ENCODE data around the gene COTL1.

GRCh38 chr16:84625556-84625955, 7.7 kb upstream of the COTL1 start:
- no peak for TF ChIP-seq ZNF589 (CRISPR knock-in tag; conservative IDR thresholded peaks at IDR 0.05)
- no peak for TF ChIP-seq TCF12 (IDR thresholded peaks at IDR 0.05)
- TF ChIP-seq TCF12 (CRISPR knock-in tag; IDR thresholded peaks at IDR 0.05) = no peak
- no peak for TF ChIP-seq RAD51 (IDR thresholded peaks at IDR 0.05; ENCODE audit: borderline replicate concordance)
- TF ChIP-seq FOXO4 (CRISPR knock-in tag; conservative IDR thresholded peaks at IDR 0.05) = no peak
- no peak for TF ChIP-seq CTCF (CRISPR knock-in tag; IDR thresholded peaks at IDR 0.05)
- no peak for TF ChIP-seq RFX5 (IDR thresholded peaks at IDR 0.05; ENCODE audit: low read depth, low read length)
- no peak for TF ChIP-seq ZNF354B (CRISPR knock-in tag; IDR thresholded peaks at IDR 0.05)
- no peak for TF ChIP-seq NR1H2 (CRISPR knock-in tag; IDR thresholded peaks at IDR 0.05; ENCODE audit: borderline replicate concordance, low read depth)
- no peak for TF ChIP-seq ATF1 (CRISPR knock-in tag; IDR thresholded peaks at IDR 0.05)
- TF ChIP-seq PTBP1 (IDR thresholded peaks at IDR 0.05; ENCODE audit: low read depth, low read length, poor library complexity, severe bottlenecking) = no peak
